Right lobe of liver (tissue), 6 donors: ENCODE data around the gene P2RY2. TPM values are rescaled to one million over a fixed set of nuclear protein-coding genes. Genes with fewer than 3 reads are reported as not detected.
A peak's percentile ranks its signal among the peaks of the same experiment; 100 is the strongest.

Experiments
- ATAC-seq, 4 donors: fragments of 200-7000 bp; cut with Tn5 transposase; one replicate each; pipeline ENCODE4 v1.9.1; 2020; ENCODE audit warnings: mild to moderate bottlenecking in 4 of 4, moderate library complexity in 4 of 4
- DNase-seq, 3 donors: peaks; one replicate each; pipeline ENCODE4 v3.0.0-alpha.2; 2020
- H3K27ac ChIP-seq, 3 donors: fragments of 200-600 bp; one replicate each; pipeline ENCODE4 v1.8.0; 2022
- H3K27me3 ChIP-seq, 2 donors: fragments of 200-600 bp; one replicate each; pipeline ENCODE4 v1.8.0; 2022
- H3K36me3 ChIP-seq, 4 donors: fragments of 200-600 bp; sonication (generic) in 1 of 4; one replicate each; pipeline versions ENCODE4 v1.5.1 to v1.8.0; 2017 to 2022; ENCODE audit warnings: control low read depth in 1 of 4
- H3K4me1 ChIP-seq, 4 donors: fragments of 200-600 bp; sonication (generic) in 1 of 4; one replicate each; pipeline versions ENCODE4 v1.5.1 to v1.8.0; 2017 to 2022; ENCODE audit warnings: control low read depth in 1 of 4
- H3K4me3 ChIP-seq, 3 donors: fragments of 200-600 bp; one replicate each; pipeline ENCODE4 v1.8.0; 2022
- H3K9me3 ChIP-seq, 4 donors: fragments of 200-600 bp; sonication (generic) in 1 of 4; one replicate each; pipeline versions ENCODE4 v1.5.1 to v1.8.0; 2017 to 2022; ENCODE audit warnings: control low read depth in 1 of 4
- CTCF ChIP-seq, 4 donors: fragments of 200-600 bp in 3 of 4; fragments of 450-650 bp in 1 of 4; IDR thresholded peaks; one replicate each; pipeline versions ENCODE4 v1.5.1 to v1.8.0; 2016 to 2022; ENCODE audit warnings: antibody characterized with exemption in 4 of 4, mild to moderate bottlenecking in 2 of 4
- POLR2A ChIP-seq: fragments of 450-650 bp; IDR thresholded peaks from one replicate; pipeline ENCODE4 v1.6.1; 2017; ENCODE audit warnings: antibody characterized with exemption, mild to moderate bottlenecking
- WGBS: methylation state at CpG from one replicate; pipeline ENCODE4 v1.1.6; 2018; ENCODE audit warnings: low coverage, low lambda C conversion rate; ENCODE audit not compliant: insufficient coverage; ENCODE audit errors: missing lambda C conversion rate; 5-methylcytosine and 5-hydroxymethylcytosine counted together
- intact Hi-C, 2 donors: fragments of 100-400 bp; cut with DNase I; formaldehyde crosslinking; loops; one replicate each; pipeline versions ENCODE4 v1.11.2 to v1.14.1; 2022
- total RNA-seq, 6 experiments: library from RNA; depleted of rRNA in 2 of 6; stranded (reverse); fragments of >200 nt in 2 of 6; fragmentation: NEBNext Ultra II Directional in 3 of 6; extraction: Animal tissue kit (Norgen Biotek cat#: 25700) in 3 of 6; gene quantifications; one replicate each; pipeline versions ENCODE4 v1.1.0 to v1.2.4, GENCODE V29; 2016 to 2023
- donor health status: DM: no; HTN: yes; CAD: no.
- donor health status: DM: no; HTN: no; CAD: no.
- donor health status: DM: no; HTN: no; CAD: no.
- donor health status: DM: no; HTN: yes; CAD: no.
- donor health status: DM: no; HTN: yes; CAD: no.

The P2RY2 gene
- total RNA-seq, 6 experiments from 2014 or later = 2.6 to 5.1 (median 3.5) TPM

- TF ChIP-seq CTCF (IDR thresholded peaks at IDR 0.05) (no peak), POLR2A (no peak)
- DNase-seq = peak; percentile 4 to 33 (median 10)
- Histone ChIP-seq H3K36me3 (no peaks in the 10 kb centered on the region), H3K4me3 (no peak overlapping the region), H3K27ac (no peak overlapping the region), H3K9me3 (no peaks in the 10 kb centered on the region), H3K27me3 (no peaks in the 10 kb centered on the region), H3K4me1 (peaks cover 0 to 20% (median 0%) of the 10 kb centered on the region in 4 donors)
- 93% methylated on average over 3 of the region's 6 CpGs for WGBS
- ATAC-seq = no peak
- intact Hi-C loops = loop anchor here in 1 of 2 donors (5.0 kb wide), 1 partner anchor 52 kb away; no protein-coding TSS in a partner anchor
These were observed 21.0 kb downstream of the P2RY2 start for GRCh38 chr11:73239111-73239521.

DNA sequence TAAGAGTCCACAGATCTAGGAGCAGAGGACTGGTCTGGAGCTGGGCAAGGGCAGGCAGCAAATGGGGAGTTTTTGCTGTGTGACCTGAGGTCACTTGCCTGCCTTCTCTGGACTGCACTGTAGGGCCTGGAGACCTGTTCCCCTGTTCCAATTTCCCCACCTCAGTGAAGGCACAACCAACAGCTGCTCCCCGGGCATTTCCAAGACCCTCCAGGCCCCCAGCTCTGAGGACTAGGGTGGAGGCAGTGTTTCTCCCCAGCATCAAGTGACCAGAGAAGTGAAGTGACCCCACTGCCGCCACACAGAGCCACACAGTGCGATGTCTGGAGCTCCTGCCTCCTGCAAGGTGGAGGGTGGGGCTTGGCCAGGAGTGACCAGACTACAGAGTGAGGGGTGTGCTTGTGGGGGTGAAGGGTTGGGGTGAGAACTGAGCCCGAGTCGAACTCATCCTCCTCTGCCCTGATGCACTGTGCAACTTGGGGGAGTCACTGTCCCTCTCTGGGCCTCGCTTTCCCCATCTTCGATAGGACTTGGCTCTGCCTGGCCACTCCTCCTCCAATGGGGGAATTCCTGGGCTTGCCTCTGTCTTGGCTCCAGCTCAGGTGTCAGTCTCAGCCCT lies 21.6 kb downstream of the P2RY2 start:
- H3K4me1 ChIP-seq = peaks cover 0 to 17% (median 0%) of the 10 kb centered on the region in 4 donors
- H3K27me3 ChIP-seq = no peaks in the 10 kb centered on the region
- intact Hi-C loops = loop anchor here in 1 of 2 donors (5.0 to 10.0 kb wide), 2 partner anchors 52 to 405 kb away; no protein-coding TSS in a partner anchor
- H3K36me3 ChIP-seq = no peaks in the 10 kb centered on the region
- no CpG with 5 or more reads among the region's 7 CpGs for WGBS
- no peak overlapping the region for H3K4me3 ChIP-seq
- DNase-seq (peak in 2 of 3 donors; percentile 24 to 44), ATAC-seq (no peak)
- TF ChIP-seq POLR2A (no peak), CTCF (IDR thresholded peaks at IDR 0.05) (no peak)
- H3K9me3 ChIP-seq = no peaks in the 10 kb centered on the region
- no peak overlapping the region for H3K27ac ChIP-seq

DNA sequence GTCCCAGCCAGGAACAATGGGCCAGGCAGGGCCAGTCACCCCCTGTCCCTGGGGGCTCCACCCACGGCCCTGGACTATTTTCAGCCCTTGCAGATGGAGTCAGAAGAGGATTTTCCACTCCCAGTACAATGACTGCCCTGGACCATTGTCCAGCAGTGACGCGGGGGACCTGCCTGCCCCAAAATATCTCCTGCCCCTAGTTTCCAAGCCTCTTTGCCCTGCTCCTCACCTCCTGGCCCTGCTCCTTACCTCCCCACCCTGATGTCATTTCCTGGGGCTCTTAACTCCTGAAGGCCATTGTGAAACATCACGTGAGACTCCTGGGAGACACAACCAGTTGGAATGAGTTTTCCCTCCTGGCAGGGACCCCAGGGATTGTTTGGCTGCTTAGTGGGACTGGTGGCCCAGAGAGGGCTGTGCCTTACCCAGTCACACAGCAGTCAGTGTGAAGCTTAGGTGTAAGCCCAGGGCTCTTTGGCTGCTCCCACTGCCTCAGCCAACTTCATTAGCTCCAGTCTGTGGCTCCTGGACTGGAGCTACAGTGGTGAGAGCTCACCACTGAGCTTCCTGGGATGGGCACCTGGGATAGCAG lies 22.2 kb downstream of the P2RY2 start:
- Histone ChIP-seq H3K4me3 (no peak overlapping the region), H3K27ac (no peak overlapping the region), H3K36me3 (no peaks in the 10 kb centered on the region), H3K27me3 (no peaks in the 10 kb centered on the region), H3K4me1 (peaks cover 0 to 11% (median 0%) of the 10 kb centered on the region in 4 donors), H3K9me3 (no peaks in the 10 kb centered on the region)
- WGBS = 58% methylated on average over 3 of the region's 4 CpGs
- DNase-seq = peak; percentile 9 to 43 (median 39)
- no peak for ATAC-seq
- no peak for TF ChIP-seq CTCF (IDR thresholded peaks at IDR 0.05)
- no peak for TF ChIP-seq POLR2A
- intact Hi-C loops = loop anchor here in 1 of 2 donors (10.0 kb wide), 1 partner anchor 405 kb away; no protein-coding TSS in a partner anchor

DNA sequence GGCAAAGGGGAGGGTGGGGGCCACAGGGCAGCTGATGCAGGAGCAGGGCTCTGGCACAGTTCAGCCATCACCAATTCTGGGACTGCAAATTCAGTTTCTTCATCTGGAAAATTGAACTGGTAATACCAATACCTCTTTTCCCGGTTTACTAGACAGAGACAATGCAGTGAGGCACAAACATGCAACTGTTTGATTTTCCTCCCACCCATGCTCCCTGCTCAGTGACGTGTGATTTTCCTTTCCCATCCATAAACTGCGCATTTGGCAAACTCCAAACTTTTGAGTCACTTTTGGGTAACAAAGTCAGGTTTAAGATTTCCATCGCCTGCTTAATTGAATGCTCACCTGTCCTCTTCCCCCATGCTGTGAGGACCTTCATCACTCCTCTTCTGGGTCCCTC lies 23.2 kb downstream of the P2RY2 start:
- 86% methylated on average over 4 of the region's 4 CpGs for WGBS
- no peaks in the 10 kb centered on the region for H3K27me3 ChIP-seq
- no peaks in the 10 kb centered on the region for H3K36me3 ChIP-seq
- H3K27ac ChIP-seq = no peak overlapping the region
- ATAC-seq (no peak), DNase-seq (peak in 1 of 3 donors; percentile 12)
- H3K9me3 ChIP-seq = no peaks in the 10 kb centered on the region
- H3K4me3 ChIP-seq = no peak overlapping the region
- intact Hi-C loops = loop anchor here in 1 of 2 donors (10.0 kb wide), 1 partner anchor 406 kb away; no protein-coding TSS in a partner anchor
- TF ChIP-seq POLR2A (no peak), CTCF (IDR thresholded peaks at IDR 0.05) (no peak)
- peaks cover 0 to 5% (median 0%) of the 10 kb centered on the region in 4 donors for H3K4me1 ChIP-seq
